Naive thymus-derived CD4-positive, alpha-beta T cell (primary cell): ENCODE measurements around the gene MYO9A. TPM values are rescaled to one million over a fixed set of nuclear protein-coding genes. Genes with fewer than 3 reads are reported as not detected.

ENCODE experiments used
- ATAC-seq: fragments of 150-1000 bp; cut with Tn5 transposase; 2 replicates; pipeline ENCODE4 v1.10.0; 2021; ENCODE audit warnings: mild to moderate bottlenecking, moderate library complexity
- CTCF ChIA-PET: fragments of 350-600 bp; sonication (Branson Sonifier 250); formaldehyde crosslinking; loops from one replicate; lab custom pipeline; 2021; ENCODE audit warnings: antibody characterized with exemption; lab: Charles Lee
- POLR2A ChIA-PET: fragments of 350-600 bp; sonication (Branson Sonifier 250); formaldehyde crosslinking; loops from one replicate; lab custom pipeline; 2021; ENCODE audit warnings: antibody characterized with exemption, inconsistent platforms; lab: Charles Lee
- DNase-seq, 9 donors: peaks; one replicate each; pipeline versions ENCODE4 v3.0.0 to v3.0.0-alpha.2; 2020 to 2022; ENCODE audit warnings: mixed read lengths in 1 of 9
- H3K27ac ChIP-seq: one replicate; pipeline ENCODE4 v1.7.0; 2013; ENCODE audit warnings: mild to moderate bottlenecking, low read depth, low read length, moderate library complexity
- H3K27me3 ChIP-seq, 2 donors: one replicate each; pipeline ENCODE4 v1.7.0; 2013; ENCODE audit warnings: low read length in 2 of 2, mild to moderate bottlenecking in 2 of 2, moderate library complexity in 2 of 2; ENCODE audit not compliant: control insufficient read depth in 2 of 2, insufficient read depth in 2 of 2
- H3K36me3 ChIP-seq, 3 experiments: 1 replicate in 2 of 3; 2 replicates in 1 of 3; pipeline ENCODE4 v1.7.0; 2013; ENCODE audit warnings: low read length in 3 of 3, mild to moderate bottlenecking in 3 of 3, moderate library complexity in 1 of 3; ENCODE audit not compliant: insufficient read depth in 3 of 3, control insufficient read depth in 2 of 3
- H3K4me1 ChIP-seq, 2 donors: one replicate each; pipeline ENCODE4 v1.7.0; 2013; ENCODE audit warnings: low read length in 2 of 2, mild to moderate bottlenecking in 2 of 2, moderate library complexity in 1 of 2; ENCODE audit not compliant: control insufficient read depth in 2 of 2, insufficient read depth in 2 of 2
- H3K4me3 ChIP-seq: 2 replicates; pipeline ENCODE4 v1.7.0; 2013; ENCODE audit warnings: mild to moderate bottlenecking, low read length
- H3K9me3 ChIP-seq, 3 experiments: 1 replicate in 2 of 3; 2 replicates in 1 of 3; pipeline ENCODE4 v1.7.0; 2013; ENCODE audit warnings: low read length in 3 of 3; ENCODE audit not compliant: control insufficient read depth in 2 of 3
- H3K27ac Mint-ChIP-seq, 9 donors: one replicate each; pipeline ENCODE4 v1.8.0; 2020 to 2022; ENCODE audit warnings: mixed read lengths in 9 of 9, mild to moderate bottlenecking in 8 of 9, moderate library complexity in 5 of 9, inconsistent platforms in 2 of 9
- H3K27me3 Mint-ChIP-seq, 5 donors: one replicate each; pipeline ENCODE4 v1.8.0; 2021 to 2022; ENCODE audit warnings: mixed read lengths in 5 of 5, mild to moderate bottlenecking in 1 of 5
- H3K36me3 Mint-ChIP-seq, 5 donors: one replicate each; pipeline ENCODE4 v1.8.0; 2020 to 2022; ENCODE audit warnings: mixed read lengths in 5 of 5, mild to moderate bottlenecking in 3 of 5, inconsistent platforms in 1 of 5
- H3K4me1 Mint-ChIP-seq, 7 donors: one replicate each; pipeline ENCODE4 v1.8.0; 2020 to 2022; ENCODE audit warnings: mixed read lengths in 7 of 7, mild to moderate bottlenecking in 3 of 7, inconsistent platforms in 1 of 7
- H3K4me3 Mint-ChIP-seq, 10 donors: one replicate each; pipeline ENCODE4 v1.8.0; 2020 to 2022; ENCODE audit warnings: mild to moderate bottlenecking in 10 of 10, mixed read lengths in 10 of 10, moderate library complexity in 6 of 10, inconsistent platforms in 2 of 10
- H3K9me3 Mint-ChIP-seq, 11 donors: one replicate each; pipeline ENCODE4 v1.8.0; 2020 to 2022; ENCODE audit warnings: mixed read lengths in 11 of 11, mild to moderate bottlenecking in 4 of 11, inconsistent platforms in 1 of 11, moderate library complexity in 1 of 11
- intact Hi-C, 2 donors: fragments of 100-400 bp; cut with micrococcal nuclease; formaldehyde crosslinking; loops; one replicate each; pipeline ENCODE4 v1.15.1; 2023
- polyA plus RNA-seq, 2 donors: library from polyadenylated mRNA; unstranded; fragments of 300-500 nt; fragmentation: Illumina TruSeq; gene quantifications; one replicate each; pipeline ENCODE4 v1.2.3, GENCODE V29; 2021
- total RNA-seq, 6 experiments: library from RNA in 5 of 6; stranded (reverse) in 5 of 6; gene quantifications; 1 replicate in 5 of 6; 2 replicates in 1 of 6; pipeline ENCODE4 v1.2.3 and lab custom pipeline; 2021 to 2026

MYO9A gene
- total and polyA plus RNA-seq, 7 experiments from 2014 or later = 8.4 to 53.3 (median 29.0) TPM

- H3K36me3 ChIP-seq = no peaks in the 10 kb centered on the region
- H3K27me3 Mint-ChIP-seq = no peaks in the 10 kb centered on the region
- peaks cover 0 to 27% (median 8%) of the 10 kb centered on the region in 5 donors for H3K36me3 Mint-ChIP-seq
- no peak for DNase-seq
- ATAC-seq = no peak
- H3K4me1 Mint-ChIP-seq = no peaks in the 10 kb centered on the region
- no peak overlapping the region for H3K4me3 Mint-ChIP-seq
- no peaks in the 10 kb centered on the region for H3K9me3 ChIP-seq
- no peak overlapping the region for H3K4me3 ChIP-seq
- POLR2A ChIA-PET = no interaction called here
- H3K4me1 ChIP-seq = no peaks in the 10 kb centered on the region
- no peak overlapping the region for H3K27ac Mint-ChIP-seq
- H3K9me3 Mint-ChIP-seq = no peaks in the 10 kb centered on the region
- intact Hi-C loops = no loop called here
- H3K27ac ChIP-seq = no peak overlapping the region
- H3K27me3 ChIP-seq = no peaks in the 10 kb centered on the region
- CTCF ChIA-PET = no interaction called here
These were observed 174.1 kb downstream of the MYO9A start for GRCh38 chr15:71943806-71944205.

GRCh38 chr15:71939981-71940588 lies 177.9 kb downstream of the MYO9A start:
- no peak overlapping the region for H3K4me3 ChIP-seq
- Mint-ChIP-seq H3K36me3 (peaks cover 4 to 48% (median 41%) of the 10 kb centered on the region in 5 donors), H3K27me3 (no peaks in the 10 kb centered on the region), H3K9me3 (peaks cover 0 to 4% (median 2%) of the 10 kb centered on the region in 11 donors), H3K4me1 (no peaks in the 10 kb centered on the region), H3K4me3 (no peak overlapping the region), H3K27ac (no peak overlapping the region)
- DNase-seq (no peak), ATAC-seq (no peak)
- POLR2A ChIA-PET = no interaction called here
- no peaks in the 10 kb centered on the region for H3K9me3 ChIP-seq
- no peaks in the 10 kb centered on the region for H3K4me1 ChIP-seq
- CTCF ChIA-PET = no interaction called here
- H3K36me3 ChIP-seq = peaks cover 0 to 4% (median 0%) of the 10 kb centered on the region in 3 experiments
- no peaks in the 10 kb centered on the region for H3K27me3 ChIP-seq
- H3K27ac ChIP-seq = no peak overlapping the region
- intact Hi-C loops = no loop called here

DNA sequence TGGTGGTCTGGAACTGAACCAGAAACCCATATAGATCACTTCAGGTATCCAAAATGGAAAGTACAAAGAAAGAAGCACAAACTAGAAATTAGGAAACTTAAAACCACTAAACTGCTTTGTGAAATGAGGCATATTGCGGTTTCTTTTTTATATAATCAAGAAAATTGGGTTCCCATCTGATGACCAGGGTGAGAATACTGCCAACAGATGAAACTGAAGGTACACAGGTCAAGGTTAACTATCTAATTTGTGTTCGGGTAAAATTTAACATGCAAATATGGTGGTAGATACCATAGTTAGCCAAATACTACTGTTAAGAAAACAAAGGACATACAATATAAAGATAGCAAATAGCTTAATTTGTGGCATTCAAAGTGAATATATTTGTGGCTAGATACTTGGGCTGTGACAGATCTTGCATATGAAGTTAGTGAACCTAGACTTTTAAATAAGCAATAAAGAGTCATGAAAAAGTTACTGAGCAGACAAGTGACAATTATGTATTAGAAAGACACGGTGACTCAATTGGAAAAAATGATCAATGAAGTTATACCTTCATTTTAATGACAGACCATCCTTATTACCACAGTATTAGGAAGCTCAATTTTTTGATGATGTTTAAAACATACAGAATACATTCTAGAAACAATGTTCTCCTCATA lies 180.2 kb downstream of the MYO9A start:
- DNase-seq = no peak
- H3K4me1 Mint-ChIP-seq = no peaks in the 10 kb centered on the region
- H3K4me1 ChIP-seq = no peaks in the 10 kb centered on the region

DNA sequence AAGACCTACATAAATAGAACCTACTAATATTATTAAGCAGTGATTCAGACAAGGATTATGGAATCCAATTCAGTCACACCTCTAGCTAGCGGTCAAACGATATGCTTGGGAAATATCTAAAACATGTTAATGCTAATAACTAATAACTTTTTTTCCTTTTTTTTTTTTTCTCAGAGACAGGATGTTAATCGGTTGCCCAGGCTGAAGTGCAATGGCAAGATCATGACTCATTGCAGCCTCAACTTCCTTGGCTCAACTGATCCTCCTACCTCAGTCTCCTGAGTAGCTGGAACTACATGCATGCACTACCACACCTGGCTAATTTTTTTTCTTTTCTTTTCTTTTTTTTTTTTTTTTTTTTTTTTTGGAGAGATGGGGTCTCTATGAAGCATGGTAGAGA lies 183.5 kb downstream of the MYO9A start:
- ATAC-seq = no peak
- Mint-ChIP-seq H3K27ac (no peak overlapping the region), H3K27me3 (no peaks in the 10 kb centered on the region), H3K4me3 (no peak overlapping the region), H3K4me1 (no peaks in the 10 kb centered on the region), H3K9me3 (peaks cover 0 to 37% (median 21%) of the 10 kb centered on the region in 11 donors), H3K36me3 (peaks cover 22 to 89% (median 86%) of the 10 kb centered on the region in 5 donors)
- no peaks in the 10 kb centered on the region for H3K4me1 ChIP-seq
- no peak for DNase-seq
- peaks cover 5 to 20% (median 7%) of the 10 kb centered on the region in 3 experiments for H3K9me3 ChIP-seq
- intact Hi-C loops = no loop called here
- H3K27me3 ChIP-seq = no peaks in the 10 kb centered on the region
- H3K27ac ChIP-seq = no peak overlapping the region
- ChIA-PET POLR2A (interaction anchor here (0.7 kb wide), 1 partner anchor 209 kb away, joined by 3 read pairs; no protein-coding TSS in a partner anchor), CTCF (interaction anchor here (0.6 kb wide), 1 partner anchor 108 kb away, joined by 3 read pairs; no protein-coding TSS in a partner anchor)
- peaks cover 0 to 25% (median 9%) of the 10 kb centered on the region in 3 experiments for H3K36me3 ChIP-seq
- H3K4me3 ChIP-seq = no peak overlapping the region

More for the DNA sequence above, 180.2 kb downstream of the MYO9A start:
- no peaks in the 10 kb centered on the region for H3K9me3 ChIP-seq
- H3K27ac Mint-ChIP-seq = no peak overlapping the region
- intact Hi-C loops = no loop called here
- H3K27me3 ChIP-seq = no peaks in the 10 kb centered on the region
- H3K36me3 ChIP-seq = peaks cover 0 to 13% (median 5%) of the 10 kb centered on the region in 3 experiments
- ChIA-PET CTCF (interaction anchor here (0.6 kb wide), 1 partner anchor 863 kb away, joined by 3 read pairs; no protein-coding TSS in a partner anchor), POLR2A (no interaction called here)
- H3K27ac ChIP-seq = no peak overlapping the region
- peaks cover 0 to 7% (median 4%) of the 10 kb centered on the region in 11 donors for H3K9me3 Mint-ChIP-seq
- H3K36me3 Mint-ChIP-seq = peaks cover 4 to 70% (median 62%) of the 10 kb centered on the region in 5 donors
- H3K4me3 ChIP-seq = no peak overlapping the region
- no peak for ATAC-seq
- no peaks in the 10 kb centered on the region for H3K27me3 Mint-ChIP-seq
- H3K4me3 Mint-ChIP-seq = no peak overlapping the region

GRCh38 chr15:71932689-71933088 lies 185.3 kb downstream of the MYO9A start:
- H3K27me3 Mint-ChIP-seq = no peaks in the 10 kb centered on the region
- no peak for ATAC-seq
- intact Hi-C loops = no loop called here
- no peak overlapping the region for H3K27ac Mint-ChIP-seq
- H3K9me3 Mint-ChIP-seq = peaks cover 0 to 37% (median 21%) of the 10 kb centered on the region in 11 donors
- H3K36me3 ChIP-seq = peaks cover 0 to 21% (median 9%) of the 10 kb centered on the region in 3 experiments
- ChIA-PET CTCF (no interaction called here), POLR2A (no interaction called here)
- no peaks in the 10 kb centered on the region for H3K4me1 ChIP-seq
- H3K4me3 ChIP-seq = no peak overlapping the region
- peaks cover 5 to 20% (median 7%) of the 10 kb centered on the region in 3 experiments for H3K9me3 ChIP-seq
- DNase-seq = no peak
- H3K4me1 Mint-ChIP-seq = no peaks in the 10 kb centered on the region
- H3K27ac ChIP-seq = no peak overlapping the region
- H3K27me3 ChIP-seq = no peaks in the 10 kb centered on the region
- no peak overlapping the region for H3K4me3 Mint-ChIP-seq
- H3K36me3 Mint-ChIP-seq = peaks cover 22 to 78% (median 75%) of the 10 kb centered on the region in 5 donors

GRCh38 chr15:71931261-71931660 lies 186.7 kb downstream of the MYO9A start:
- intact Hi-C loops = no loop called here
- peaks cover 0 to 21% (median 9%) of the 10 kb centered on the region in 3 experiments for H3K36me3 ChIP-seq
- H3K27ac Mint-ChIP-seq = no peak overlapping the region
- POLR2A ChIA-PET = no interaction called here
- no peaks in the 10 kb centered on the region for H3K27me3 ChIP-seq
- peaks cover 0 to 37% (median 21%) of the 10 kb centered on the region in 11 donors for H3K9me3 Mint-ChIP-seq
- no peak overlapping the region for H3K4me3 ChIP-seq
- DNase-seq (no peak), ATAC-seq (no peak)
- H3K27ac ChIP-seq = no peak overlapping the region
- peaks cover 22 to 70% (median 64%) of the 10 kb centered on the region in 5 donors for H3K36me3 Mint-ChIP-seq
- H3K27me3 Mint-ChIP-seq = no peaks in the 10 kb centered on the region
- H3K4me1 Mint-ChIP-seq = no peaks in the 10 kb centered on the region
- H3K9me3 ChIP-seq = peaks cover 5 to 20% (median 7%) of the 10 kb centered on the region in 3 experiments
- H3K4me3 Mint-ChIP-seq = no peak overlapping the region
- H3K4me1 ChIP-seq = no peaks in the 10 kb centered on the region
- CTCF ChIA-PET = no interaction called here
